ENCODE measurements around the gene ZBTB14. TPM values are rescaled to one million over a fixed set of nuclear protein-coding genes. Genes with fewer than 3 reads are reported as not detected.

The ZBTB14 gene
- total RNA-seq, 4 donors from 2014 or later = 12.3 to 14.0 (median 13.4) TPM

DNA sequence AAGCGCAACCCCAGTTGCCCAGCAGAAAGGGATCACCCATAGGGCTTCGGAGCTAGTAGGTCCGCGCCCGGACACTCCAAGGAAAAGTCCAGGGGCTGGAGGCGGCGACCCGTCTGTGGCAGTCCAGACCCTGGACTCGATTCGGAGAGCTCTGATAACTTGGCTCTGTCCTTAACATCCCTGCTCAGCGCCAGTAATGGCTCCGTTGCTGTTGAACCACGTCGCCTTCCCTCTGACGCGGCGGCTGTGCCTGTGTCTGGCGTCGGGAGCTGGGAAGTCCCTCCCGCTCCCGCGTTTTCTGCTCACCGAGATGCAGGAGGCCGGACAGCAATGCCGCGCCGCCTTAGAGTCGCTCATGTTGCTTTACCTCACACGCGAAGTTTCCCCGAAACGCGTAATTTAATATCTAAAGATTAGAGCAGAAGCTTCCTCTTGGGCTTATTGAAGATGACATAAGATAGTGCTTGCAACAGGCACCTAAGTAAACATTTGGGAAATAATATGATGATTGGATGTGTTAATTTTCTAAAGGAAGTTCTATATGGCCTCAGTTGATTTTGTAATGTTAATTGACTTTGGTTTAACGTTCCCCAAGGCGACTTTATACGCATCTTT, 1.3 kb upstream of the ZBTB14 start:
- DNase-seq (ENCODE audit: low spot score in 2 of 2) = peak; percentile 80 to 95
- WGBS, 2 donors = 3% methylated on average over 36 of the region's 36 CpGs
- peak overlapping the region; percentile 49 for H3K4me3 ChIP-seq (ENCODE audit: low read depth, poor library complexity, severe bottlenecking)
- intact Hi-C loops (cut with DNase I; ENCODE audit: low total_unique reads) = no loop called here
- no peak for TF ChIP-seq POLR2A (IDR thresholded peaks at IDR 0.05)
- TF ChIP-seq, protein P1, sequence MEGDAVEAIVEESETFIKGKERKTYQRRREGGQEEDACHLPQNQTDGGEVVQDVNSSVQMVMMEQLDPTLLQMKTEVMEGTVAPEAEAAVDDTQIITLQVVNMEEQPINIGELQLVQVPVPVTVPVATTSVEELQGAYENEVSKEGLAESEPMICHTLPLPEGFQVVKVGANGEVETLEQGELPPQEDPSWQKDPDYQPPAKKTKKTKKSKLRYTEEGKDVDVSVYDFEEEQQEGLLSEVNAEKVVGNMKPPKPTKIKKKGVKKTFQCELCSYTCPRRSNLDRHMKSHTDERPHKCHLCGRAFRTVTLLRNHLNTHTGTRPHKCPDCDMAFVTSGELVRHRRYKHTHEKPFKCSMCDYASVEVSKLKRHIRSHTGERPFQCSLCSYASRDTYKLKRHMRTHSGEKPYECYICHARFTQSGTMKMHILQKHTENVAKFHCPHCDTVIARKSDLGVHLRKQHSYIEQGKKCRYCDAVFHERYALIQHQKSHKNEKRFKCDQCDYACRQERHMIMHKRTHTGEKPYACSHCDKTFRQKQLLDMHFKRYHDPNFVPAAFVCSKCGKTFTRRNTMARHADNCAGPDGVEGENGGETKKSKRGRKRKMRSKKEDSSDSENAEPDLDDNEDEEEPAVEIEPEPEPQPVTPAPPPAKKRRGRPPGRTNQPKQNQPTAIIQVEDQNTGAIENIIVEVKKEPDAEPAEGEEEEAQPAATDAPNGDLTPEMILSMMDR (IDR thresholded peaks at IDR 0.05) = no peak

DNA sequence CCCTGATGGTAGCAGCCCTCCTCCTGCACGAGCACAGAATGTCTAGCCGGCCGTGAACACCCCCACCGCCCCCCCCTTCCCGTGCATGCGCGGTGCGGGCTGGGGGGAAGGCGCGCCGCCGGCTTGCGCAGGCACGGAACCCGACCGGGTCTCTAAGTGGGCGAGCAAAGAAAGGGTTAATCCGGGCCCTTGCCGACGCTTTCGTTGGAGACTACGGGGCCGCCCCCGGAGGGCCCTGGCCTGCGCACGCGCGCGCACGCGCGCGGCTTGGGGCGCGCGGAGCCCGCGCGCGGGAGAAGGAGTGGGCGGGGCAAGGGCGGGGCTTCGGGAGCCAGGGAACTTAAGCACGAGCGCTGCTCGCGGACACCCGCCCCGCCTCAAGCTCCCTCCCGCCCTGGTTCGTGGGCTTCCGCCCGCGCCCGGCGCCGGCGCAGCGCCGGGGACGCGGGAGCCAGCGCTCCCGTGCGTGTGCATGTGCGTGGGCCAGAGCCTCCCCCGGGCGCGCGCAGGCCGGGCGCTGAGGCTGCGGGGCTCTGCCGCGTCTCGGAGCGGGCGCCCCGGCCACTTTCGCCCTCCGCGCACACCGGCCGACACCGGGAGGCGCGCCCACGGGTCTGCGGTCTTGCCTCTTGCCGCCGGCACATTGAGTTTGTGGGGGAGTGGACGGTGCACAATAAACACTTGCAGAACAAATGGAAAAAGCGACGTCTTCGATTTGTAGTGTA, 617 bp upstream of the ZBTB14 start:
- peak overlapping the region; percentile 94 for H3K4me3 ChIP-seq (ENCODE audit: low read depth, poor library complexity, severe bottlenecking)
- TF ChIP-seq, protein P1 (IDR thresholded peaks at IDR 0.05) = no peak
- TF ChIP-seq POLR2A (IDR thresholded peaks at IDR 0.05) = no peak
- DNase-seq (ENCODE audit: low spot score in 2 of 2) = peak; percentile 95 to 99
- intact Hi-C loops (cut with DNase I; ENCODE audit: low total_unique reads) = no loop called here
- 0 to 1% methylated on average over 40 to 53 of the region's 95 CpGs for WGBS, 2 donors

DNA sequence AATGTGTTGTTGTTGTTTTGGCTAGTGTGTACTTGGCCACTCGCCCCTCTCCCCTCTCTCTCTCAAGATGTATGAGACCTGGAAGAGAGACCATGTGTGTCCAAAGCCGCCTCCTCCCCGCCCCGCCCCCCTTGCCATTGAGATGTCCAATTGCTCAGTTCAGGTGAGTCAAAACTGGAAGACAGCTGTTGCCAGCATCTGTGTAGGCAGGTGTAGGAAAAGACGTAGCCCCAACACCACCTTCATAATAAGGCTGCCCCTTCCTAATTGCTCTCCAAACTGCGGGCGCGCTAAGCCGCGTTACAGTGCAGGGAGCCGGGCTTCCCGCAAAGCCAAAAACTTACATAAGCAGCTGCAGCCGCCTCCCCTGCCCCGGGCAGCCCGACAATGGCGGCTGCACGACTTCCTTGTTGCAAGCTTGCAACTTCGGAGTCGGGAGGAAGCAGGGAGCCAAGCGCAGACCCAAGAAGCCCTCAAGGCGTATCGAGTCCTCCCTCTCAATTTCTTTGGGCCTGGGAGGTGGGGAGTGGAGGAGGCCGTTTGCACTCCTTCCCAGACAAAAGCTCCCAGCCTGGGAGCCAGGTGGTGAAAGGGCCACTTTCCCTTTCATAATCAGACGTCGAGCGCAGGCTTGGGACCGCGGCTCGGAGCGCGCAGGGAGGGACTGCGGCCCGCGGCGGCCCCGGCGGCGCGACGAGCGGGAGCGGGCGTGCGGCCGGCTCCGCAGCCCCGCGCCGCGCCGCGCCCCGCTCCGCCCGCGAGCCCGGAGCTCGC, 882 bp downstream of the ZBTB14 start:
- peak; percentile 43 to 90 for DNase-seq (ENCODE audit: low spot score in 2 of 2)
- peak overlapping the region; percentile 70 for H3K4me3 ChIP-seq (ENCODE audit: low read depth, poor library complexity, severe bottlenecking)
- intact Hi-C loops (cut with DNase I; ENCODE audit: low total_unique reads) = no loop called here
- no peak for TF ChIP-seq POLR2A (IDR thresholded peaks at IDR 0.05)
- TF ChIP-seq, protein P1 (IDR thresholded peaks at IDR 0.05) = no peak
- 1 to 2% methylated on average over 22 to 45 of the region's 58 CpGs for WGBS, 2 donors

DNA sequence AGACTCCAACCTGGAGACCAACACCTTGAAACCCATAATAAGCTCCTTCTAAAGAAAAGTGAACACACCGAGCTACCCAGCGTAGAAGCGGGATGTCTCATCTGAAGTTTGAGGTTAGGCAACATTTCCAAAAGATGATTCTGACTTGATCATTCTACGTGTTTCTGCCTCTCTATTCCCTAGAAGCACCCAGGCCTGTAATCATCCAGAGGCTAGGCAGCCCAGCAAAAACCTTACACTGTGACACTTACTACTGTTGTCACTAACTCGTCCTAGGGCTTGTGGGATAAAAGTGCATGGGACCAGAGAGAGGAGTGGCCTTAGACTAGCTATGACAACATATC, 1.4 kb downstream of the ZBTB14 start:
- TF ChIP-seq POLR2A (IDR thresholded peaks at IDR 0.05) = no peak
- TF ChIP-seq, protein P1 (IDR thresholded peaks at IDR 0.05) = no peak
- peak in 1 of 2 donors; percentile 76 for DNase-seq (ENCODE audit: low spot score in 2 of 2)
- intact Hi-C loops (cut with DNase I; ENCODE audit: low total_unique reads) = no loop called here
- WGBS, 2 donors = 56 to 59% methylated on average over 5 of the region's 5 CpGs
- H3K4me3 ChIP-seq (ENCODE audit: low read depth, poor library complexity, severe bottlenecking) = peak overlapping the region; percentile 70

DNA sequence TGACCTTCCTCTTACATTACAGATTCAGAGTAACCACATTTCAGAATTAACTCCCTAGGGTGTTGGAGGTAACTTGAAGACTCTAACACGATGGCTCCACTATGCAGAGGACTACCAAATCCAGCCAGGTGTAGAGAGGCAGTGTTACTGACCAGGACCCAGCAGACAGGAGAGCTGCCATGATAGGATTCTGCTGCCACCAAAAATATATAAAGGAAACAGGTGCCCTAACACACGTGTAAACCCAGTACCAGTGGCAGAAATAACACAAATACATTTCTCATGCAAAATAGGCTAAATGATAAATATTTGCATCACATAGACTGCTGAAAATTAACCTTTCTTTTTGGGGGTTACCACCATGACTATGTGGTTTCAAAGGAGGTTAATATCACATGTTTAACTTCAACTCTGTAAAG, 7.0 kb downstream of the ZBTB14 start:
- no peak for DNase-seq (ENCODE audit: low spot score in 2 of 2)
- no peak overlapping the region for H3K4me3 ChIP-seq (ENCODE audit: low read depth, poor library complexity, severe bottlenecking)
- no peak for TF ChIP-seq POLR2A (IDR thresholded peaks at IDR 0.05)
- TF ChIP-seq, protein P1 (IDR thresholded peaks at IDR 0.05) = no peak
- intact Hi-C loops (cut with DNase I; ENCODE audit: low total_unique reads) = no loop called here
- WGBS, 2 donors = 61 to 77% methylated on average over 2 of the region's 2 CpGs

All from lower leg skin (tissue), 4 donors.